ENCODE results near the gene ZNF189.
A peak's percentile ranks its signal among the peaks of the same experiment; 100 is the strongest.

The ZNF189 gene

DNA sequence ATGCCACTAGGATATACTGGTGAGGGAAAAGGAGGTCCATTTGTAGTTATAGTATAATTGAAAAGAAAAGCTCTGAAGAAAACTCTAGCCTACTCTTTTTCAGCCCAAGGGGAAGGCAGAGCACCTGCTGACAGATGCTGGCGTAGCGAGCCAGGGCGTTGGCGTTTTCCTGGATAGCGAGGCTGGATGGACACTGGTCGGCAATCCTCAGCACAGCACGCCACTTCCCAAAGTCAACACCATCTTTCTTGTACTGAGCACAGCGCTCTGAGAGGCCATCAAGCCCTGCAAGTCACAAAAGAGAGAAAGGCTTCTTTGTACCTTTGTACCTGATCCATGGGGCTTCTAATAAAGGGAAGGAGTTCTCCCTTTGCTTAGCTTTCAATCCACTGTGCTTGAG, 28.7 kb downstream of the ZNF189 start:
- DNase-seq, result no peak

DNA sequence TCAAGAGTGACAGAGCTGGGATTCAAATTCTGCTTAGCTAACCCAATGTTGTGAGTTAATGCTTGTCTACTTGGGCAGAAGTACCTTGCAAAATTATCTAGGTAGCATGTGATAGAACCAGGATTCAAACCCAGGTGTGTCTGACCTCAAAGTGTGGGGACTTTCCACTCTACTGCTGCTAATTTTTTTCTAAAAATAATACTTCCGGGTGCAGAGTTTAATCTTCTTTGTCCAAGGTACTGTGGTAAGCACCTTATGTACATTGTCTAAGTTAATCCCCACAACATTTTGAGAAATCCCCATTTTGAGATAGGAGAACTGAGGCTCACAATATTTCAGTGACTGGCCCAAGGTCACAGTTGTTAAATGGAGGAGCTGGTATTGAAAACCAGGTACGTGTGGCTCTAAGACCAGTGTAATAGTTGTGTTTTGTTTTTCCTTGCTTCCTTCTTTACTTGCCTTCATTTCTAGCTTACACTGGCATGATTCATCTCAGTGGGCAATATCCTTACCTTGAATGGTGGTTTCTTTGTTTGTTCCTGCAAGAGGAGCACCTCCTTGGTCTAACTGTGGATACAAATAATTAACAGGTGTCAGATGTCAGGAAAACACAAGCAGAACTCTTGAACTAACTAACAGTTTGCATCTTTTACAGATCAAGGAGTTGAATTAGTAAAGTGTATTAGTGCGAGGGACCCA, 29.5 kb downstream of the ZNF189 start:
- DNase-seq, result no peak

DNA sequence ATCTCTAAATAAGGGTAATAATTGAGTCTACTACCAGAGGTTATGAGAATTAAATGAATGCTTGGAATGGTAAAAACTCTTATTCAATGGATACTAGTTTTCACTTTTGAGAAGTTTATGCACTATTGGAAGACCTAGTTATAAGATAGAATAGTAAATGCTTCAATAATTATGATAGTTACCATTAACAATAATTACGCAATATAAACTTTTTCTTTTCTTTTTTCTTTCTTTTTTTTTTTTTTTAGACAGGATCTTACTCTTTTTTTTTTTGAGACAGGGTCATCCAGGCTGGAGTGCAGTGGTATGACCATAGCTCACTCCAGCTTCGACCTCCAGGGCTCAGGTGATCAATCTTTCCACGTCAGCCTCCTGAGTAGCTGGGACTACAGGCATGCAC, 30.3 kb downstream of the ZNF189 start:
- no peak for DNase-seq

DNA sequence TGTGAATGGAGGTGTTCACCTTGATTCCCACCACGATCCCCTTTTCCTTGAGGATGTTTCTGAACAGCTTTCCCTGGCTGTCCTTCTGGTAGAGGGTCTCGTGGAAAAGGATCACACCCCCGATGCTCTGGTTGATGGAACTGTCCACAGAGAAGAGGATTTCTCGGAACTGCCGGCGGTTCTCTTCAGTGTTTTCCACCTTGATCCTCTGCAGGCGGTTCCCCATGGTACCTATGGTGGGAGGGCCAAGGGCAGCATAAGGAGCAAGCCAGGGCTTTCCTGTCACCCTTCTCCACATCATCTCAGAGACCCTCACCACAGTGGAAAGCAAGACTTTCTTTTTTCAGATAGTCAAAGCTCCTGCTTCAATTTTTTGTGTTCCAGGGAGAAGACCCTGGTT, 31.1 kb downstream of the ZNF189 start:
- no peak for DNase-seq

DNA sequence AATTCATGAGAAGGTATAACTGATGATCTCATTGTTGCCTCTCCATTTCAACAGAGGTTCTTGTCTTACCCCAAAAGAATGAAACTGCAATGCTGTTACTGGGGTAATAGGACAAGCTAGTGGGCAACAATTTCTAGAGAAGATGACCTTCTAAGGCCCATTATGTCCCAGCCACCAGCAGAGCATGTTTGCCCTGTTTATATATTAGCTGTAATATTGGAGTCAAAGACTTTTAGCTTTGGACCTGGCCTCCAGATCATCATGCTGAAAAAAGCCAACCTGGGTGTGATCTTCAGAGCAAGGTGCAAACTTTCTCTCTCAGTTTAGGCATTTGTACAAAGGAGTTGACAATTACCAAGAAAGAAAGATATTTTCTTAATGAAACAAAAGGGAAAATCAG, 33.5 kb downstream of the ZNF189 start:
- no peak for DNase-seq

DNA sequence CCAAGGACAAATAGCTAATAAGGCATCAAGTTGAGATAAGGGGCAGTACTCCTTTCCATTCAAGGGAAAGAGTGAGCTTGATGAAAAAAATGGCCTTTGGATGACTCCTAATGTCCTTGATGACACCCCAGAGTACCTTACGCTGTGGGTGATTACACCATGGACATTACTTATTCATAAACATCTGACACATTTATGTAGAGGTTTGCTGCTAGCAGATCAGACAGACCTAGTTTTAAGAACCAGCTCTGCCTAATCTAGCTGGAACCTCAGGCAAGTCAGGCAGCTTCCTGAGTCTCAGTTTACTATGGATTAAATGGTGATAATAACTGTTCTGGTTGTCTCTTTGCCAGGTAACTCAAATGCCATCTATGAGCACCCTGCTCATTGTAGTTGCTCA, 34.1 kb downstream of the ZNF189 start:
- DNase-seq, result no peak

DNA sequence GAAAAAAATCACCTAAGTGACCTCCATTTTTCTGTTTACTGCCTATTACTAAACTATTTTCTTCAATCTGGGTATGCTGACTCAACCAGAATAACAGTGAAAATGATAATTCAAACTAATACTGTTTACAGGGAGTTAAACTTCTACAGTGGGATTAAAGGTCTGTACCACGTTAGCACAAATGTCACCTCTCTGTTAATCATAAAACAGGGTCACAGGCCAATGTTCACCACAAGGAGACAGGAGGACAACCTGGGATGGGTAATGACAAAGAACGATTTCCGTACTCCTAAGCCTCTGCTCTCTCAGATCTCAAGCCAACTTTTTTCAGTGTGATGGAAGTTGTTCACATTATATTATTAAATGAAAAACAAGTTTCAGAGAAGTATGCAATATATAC, 34.6 kb downstream of the ZNF189 start:
- DNase-seq, result no peak

DNA sequence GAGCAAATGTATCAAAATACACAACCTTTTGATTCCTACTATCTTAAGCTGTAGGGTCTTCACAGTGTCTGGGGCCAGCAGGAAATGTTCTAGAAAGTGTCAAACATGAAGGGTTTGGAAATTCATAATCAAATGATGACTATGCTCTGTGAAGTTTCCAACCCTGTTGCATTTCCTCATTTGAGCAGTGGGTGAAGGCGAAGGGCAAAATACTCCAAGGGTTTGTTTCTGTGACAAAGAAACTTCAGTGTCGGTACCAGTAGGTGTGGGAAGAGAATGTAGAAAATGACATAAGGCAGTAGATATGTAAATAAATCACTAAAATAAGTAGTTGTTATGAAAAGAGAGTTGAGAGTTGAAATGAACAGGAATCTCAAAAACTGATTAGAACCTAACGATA, 36.3 kb downstream of the ZNF189 start:
- DNase-seq, result no peak

DNA sequence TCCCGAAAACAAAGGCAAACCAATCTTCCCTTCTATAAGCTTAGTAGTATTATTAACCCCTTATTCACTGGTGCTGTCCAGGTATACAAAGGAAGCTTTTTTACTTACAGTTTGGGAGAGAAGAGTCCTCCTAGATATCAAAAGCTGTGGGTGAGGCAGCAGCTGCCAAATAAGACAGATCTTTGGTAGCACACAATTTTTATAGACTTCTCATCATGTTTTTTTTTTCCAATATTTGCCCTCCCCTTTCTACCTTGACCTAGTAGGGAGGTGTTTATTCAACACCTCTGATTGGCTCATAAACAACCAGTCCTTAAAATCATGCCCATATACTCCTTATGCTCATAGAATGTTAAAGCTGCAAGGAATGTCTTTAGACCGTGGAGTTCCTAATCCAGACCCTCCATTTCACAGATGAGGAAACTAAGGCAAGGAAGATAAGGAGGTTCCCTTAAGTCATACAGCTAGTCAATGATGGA, 37.0 kb downstream of the ZNF189 start, which contains the start of gene ALDOB:
TSS of gene ALDOB (minus strand) at position 174 of the 479 bp plus-strand sequence. CDS start 4,887 bp downstream, outside the sequence.
- DNase-seq, result no peak

DNA sequence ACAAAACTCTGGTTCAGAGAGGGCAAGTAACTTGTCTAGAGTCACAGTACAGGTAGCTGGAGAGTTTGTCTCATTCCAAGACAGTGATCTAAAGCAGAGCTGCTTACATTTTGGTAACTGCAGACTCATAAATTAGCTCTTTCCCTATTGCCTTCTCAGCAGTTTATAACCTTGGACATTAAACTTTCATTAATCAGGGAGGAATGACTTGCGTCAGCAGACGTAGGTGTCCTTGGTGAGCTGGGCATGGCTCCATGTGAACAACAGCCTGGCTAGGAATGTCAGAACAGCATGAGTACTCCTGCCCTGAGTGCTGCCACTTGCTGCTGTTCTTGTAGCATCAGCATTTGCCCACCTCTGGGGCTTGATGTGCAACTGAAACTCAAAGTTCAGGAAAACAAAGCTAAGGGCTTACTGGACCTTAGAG, 39.2 kb downstream of the ZNF189 start:
- DNase-seq, result no peak

DNA sequence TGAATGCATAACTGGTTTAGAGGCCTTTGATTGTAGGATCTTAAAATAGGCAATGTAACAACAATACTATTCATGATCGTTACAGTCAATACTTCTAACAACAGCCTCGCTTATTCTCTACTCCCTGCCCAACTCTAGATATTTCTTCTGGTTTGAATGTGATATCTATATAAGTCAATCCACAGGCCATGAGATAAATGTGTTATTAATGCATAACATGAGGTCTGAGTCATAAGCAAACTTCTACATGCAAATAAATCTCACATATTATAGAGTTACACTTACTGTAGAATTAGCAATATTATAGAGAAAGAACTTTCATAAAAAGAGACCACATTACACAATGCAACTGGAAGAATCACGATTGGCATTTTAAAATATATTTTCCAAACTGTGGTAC, 39.9 kb downstream of the ZNF189 start:
- DNase-seq, result no peak

DNA sequence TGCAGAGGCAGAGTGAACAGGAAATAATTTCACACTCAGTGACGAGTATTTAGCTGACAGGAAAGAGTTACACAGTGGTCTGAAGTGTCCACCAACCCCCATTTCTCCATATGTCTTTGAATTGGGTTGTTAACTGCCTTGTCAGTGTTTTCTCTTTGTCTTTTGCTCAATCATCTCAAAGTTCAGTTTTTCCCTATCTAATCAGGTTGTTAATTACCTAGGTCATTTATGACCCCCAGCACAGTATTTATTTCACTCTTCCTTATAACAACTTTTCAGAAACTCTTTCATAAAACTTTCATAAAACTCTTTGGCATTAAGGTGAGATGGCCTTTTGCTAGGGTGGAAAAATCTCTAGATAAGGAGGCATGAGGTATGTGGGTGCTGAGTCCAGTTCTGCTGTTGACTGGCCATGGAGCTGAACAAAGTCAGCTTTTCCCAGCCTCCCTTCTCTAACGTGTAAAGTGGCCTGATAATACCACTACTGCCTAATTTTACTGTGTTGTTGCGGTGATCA, 42.1 kb downstream of the ZNF189 start:
- no peak for DNase-seq

DNA sequence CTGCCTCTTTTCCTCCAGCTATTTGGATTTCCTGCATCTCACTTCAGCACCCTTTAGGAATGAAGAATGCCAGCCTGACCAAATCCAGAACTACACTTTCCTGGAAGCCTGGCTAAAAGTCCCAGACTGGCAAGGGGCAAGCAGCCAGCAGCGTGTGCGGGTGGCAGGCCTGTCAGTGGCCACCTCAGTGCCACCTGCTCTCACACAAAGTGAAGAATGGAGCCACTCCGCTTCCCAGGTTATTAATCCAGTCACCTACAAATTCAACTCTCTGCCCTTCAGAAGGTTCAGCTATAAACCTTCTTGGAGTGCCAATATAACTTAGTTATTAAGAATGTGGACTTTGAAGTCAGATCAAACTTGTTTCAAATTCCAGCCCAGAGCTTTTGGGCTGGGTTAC, 43.7 kb downstream of the ZNF189 start:
- DNase-seq, result no peak

DNA sequence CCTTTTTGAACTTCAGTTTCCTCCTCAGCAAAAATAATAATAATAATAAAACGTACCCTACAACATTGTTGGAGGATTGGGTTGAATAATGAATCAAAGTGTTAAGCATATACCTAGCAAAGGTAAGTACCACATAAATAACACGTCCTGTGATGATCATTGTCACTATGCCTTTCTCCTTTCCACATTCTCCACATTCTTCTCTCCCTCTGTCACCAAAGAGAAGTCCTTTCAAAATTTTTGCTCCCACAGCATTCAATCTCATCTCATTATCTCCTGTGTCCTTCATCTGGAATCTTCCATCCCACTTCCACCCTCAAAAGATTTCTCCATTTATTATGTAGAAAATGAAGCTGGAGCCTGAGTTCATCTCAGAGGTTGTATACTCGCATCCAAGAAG, 44.1 kb downstream of the ZNF189 start:
- no peak for DNase-seq

DNA sequence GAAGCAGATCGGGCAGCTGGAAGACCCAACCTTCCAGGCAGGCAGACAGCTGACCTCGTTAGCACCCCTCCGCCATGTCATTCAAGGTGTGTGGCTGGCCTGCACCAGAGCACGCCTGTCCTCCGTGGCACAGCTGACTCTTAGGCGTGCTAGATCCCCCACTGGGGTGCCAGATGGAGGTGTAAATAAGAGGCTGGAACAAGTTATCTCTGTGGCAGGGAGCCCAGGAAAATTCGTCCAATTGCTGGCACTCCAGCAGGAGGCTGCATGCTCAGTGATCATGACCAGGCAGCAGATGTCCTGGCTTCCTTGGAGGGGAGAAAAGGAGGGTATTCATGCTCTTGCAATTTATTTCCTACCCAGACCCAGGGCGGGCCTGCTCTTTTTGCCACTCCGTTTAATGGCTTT, 44.7 kb downstream of the ZNF189 start:
- no peak for DNase-seq

DNA sequence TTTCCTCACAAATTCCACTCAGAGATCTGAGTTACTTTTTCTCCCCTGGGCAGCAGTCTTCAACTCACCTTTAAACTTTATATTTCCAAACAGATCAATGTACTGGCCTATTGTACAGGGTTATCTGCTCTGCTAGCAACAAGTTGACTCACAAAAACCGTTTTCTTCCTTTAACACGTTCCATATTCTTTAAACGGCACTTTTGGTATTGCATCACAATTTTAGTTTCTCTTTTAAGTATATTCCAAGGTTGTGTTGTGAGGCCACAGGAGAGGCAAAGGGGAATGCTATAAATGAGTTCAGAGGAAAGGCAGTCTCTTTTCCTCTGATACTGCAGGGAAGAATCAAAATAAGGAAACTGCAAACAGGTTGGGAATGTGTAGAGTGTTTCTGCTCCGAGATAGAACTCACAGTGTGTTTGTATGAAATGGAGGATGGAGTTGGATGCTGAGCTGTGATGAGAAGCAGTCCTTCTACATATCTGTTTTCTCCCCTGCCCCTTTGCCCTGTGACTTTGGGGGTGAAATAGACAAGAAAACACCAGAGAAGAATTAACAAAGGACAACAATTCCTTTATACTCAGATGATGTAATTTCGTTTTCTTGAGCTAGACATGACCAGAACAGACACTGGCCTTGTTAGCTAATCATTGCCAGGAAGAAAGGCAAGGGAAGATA, 46.8 kb downstream of the ZNF189 start:
- DNase-seq, result no peak

DNA sequence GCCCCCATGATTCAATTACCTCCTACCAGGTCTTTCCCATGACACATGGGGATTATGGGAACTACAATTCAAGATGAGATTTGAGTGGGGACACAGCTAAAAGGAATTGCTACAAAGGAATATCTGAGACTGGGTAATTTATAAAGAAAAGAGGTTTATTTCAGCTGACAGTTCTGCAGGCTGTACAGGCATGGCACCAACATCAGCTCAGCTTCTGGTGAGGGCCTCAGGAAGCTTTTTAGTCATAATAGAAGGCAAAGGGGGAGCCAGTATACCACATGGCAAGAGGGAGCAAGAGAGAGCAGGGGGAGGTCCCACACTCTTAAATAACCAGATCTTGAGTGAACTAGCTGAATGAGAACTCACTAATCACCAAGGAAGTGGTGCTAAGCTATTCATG, 48.1 kb downstream of the ZNF189 start:
- DNase-seq, result no peak

DNA sequence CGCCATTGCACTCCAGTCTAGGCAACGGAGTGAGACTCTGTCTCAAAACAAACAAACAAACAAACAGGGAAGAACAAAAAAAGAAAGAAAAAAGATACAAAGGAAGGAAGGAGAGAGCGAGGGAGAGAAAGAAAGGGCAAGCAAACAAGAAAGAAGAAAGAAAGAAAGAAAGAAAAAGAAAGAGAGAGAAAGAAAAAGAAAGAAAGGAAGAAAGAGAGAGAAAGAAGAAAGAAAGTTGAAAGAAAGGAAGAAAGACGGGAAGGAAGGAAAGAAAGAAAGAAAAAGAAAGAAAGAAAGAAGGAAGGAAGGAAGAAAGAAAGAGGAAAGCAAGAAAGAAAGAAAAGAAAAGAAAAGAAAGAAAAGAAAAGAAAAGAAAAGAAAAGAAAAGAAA, 50.0 kb downstream of the ZNF189 start:
- DNase-seq, result no peak

DNA sequence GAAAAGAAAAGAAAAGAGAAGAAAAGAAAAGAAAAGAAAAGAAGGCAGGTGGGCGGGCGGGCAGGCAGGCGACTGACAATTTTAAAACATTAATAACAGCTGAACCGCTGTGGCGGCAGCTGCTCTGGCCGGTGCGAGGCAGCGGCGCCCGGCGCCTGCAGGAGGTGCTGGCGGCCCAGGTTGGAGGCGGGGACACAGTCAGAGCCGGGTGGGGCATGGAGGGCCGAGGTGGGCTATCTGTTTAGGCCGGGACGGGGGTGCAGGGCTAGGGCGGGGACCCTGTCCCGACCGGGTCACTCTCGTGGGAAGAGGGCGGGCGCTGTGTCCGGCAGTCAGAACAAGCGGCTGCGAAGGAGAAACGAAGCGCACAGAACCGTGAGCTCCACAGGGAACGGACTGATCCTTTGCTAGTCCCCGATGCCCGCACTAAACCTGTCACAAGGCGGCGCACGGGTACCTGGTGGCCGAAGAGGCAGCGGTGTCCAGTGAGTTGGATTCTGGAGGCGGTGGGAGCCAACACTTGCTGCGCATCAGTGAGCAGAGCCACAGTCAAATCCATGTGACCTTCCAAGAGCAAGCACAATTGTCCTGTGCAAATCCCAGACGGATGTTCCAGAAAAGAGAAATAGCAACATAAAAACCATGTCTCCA, 50.5 kb downstream of the ZNF189 start:
- DNase-seq, result peak; percentile 92

DNA sequence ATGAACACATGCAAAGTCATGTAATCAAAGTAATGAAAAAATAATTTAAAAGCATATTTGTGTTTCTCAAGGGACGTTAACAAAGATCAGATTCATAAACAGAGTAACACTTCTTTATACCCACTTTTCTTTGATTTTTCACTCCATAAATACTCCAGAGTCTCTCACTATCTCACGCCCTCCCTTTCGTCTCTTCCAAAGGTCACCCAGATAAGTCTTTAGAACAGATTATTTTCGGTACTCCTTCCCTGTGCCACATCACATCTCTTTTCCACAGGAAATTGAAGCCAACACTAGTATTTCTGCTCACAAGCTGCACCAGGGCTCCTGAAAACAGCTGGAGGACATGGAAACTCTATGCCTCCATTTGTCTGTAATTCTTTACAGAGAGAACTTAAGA, 52.3 kb downstream of the ZNF189 start:
- DNase-seq, result no peak

DNA sequence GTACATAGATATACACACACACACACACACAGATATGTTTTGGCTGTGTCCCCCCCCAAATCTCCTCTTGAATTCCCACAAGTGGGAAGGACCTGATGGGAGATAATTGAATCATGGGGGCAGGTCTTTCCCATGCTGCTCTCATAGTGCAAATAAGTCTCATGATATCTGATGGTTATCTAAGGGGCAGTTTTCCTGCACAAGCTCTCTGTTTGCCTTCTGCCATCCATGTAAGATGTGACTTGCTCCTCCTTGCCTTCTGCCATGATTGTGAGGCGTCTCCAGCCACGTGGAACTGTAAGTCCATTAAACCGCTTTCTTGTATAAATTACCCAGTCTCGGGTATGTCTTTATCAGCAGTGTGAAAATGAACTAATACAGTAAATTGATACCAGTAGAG, 52.8 kb downstream of the ZNF189 start:
- no peak for DNase-seq

DNA sequence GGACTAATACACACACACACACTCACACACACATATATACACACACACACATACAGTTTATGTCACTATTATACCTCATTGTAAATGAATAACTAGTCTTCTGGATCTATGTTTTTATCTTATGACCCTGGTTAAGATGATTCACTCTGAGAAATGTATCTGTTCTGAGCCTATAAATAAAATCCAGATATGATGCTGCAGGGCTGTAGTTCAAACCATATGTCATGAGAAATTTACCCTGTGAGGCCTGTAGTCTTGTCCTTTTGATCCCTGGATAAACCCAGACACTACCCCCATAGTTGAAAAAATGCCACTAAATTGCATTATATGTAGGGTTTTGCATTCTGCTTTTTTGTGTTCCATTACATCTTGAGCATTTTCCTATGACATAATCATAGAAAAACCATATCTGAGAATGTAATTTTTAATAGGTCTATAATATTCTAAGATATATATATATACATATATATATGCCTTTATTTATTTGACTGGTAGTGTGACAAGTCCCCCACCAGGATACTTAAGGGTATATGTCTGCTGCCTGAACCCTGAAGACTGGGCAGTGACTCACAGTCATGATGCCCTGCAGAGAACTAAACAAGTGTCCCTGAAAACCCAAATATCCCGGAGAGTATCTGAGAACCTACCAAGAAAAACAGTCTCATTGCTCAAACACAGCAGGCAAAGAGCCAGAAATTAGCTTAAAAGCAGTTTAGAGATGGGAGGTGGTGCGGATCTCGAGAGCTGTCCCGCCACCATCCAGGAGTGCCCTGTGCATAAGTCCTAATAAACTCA, 55.3 kb downstream of the ZNF189 start:
- DNase-seq, result no peak

DNA sequence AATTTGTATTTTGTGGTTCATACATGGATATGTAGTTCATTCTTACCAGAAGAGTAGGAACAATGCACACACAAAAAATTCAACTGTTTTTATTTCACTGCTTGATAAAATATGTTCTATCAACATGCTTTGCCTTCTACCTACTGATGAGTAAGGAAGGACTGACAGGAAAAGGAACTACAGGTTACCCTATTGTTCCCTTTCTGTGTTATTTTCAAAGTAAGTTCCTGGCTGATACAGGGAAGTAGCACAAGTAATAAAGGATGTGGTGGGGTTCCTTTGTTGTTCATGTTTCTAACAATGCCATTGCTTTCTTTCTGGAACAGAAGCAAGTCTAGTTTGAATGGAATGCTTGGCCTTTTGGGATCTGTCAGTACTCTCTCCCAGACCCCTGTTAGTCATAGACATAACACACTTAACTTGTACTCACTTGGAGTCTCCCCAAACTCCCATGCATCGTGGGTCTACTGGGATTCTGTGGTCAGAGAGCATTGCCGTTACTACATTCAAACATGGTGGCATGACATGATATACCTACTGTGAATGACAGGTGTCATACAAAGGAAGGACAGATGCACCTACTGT, 57.1 kb downstream of the ZNF189 start:
- DNase-seq, result no peak

All from NCI-H510A treated with DMSO at 0.1 percent for 48 hours (cell line).